HepG2 (cell line): ENCODE measurements around the gene DCN.

Experiments used
- ARID2 ChIP-seq: sonication (generic); formaldehyde crosslinking; IDR thresholded peaks from 2 replicates; pipeline ENCODE4 v1.8.1; 2022; ENCODE audit warnings: mild to moderate bottlenecking, missing genetic modification reagents, borderline replicate concordance
- CEBPB ChIP-seq: IDR thresholded peaks from 2 replicates; pipeline ENCODE4 v1.6.1; 2011; ENCODE audit warnings: low read depth, low read length, improper control_type of control experiment, borderline replicate concordance
- HNRNPL ChIP-seq: fragments of 200-400 bp; formaldehyde crosslinking; IDR thresholded peaks from 2 replicates; pipeline ENCODE4 v1.6.1; 2017; ENCODE audit warnings: mild to moderate bottlenecking, low read depth, low read length
- NCOR1 ChIP-seq: fragments of 200-600 bp; sonication (generic); IDR thresholded peaks from 2 replicates; pipeline ENCODE4 v1.7.0; 2017; ENCODE audit warnings: antibody characterized with exemption, low read length, borderline replicate concordance
- NR2C2 ChIP-seq: sonication (generic); formaldehyde crosslinking; IDR thresholded peaks from 2 replicates; pipeline ENCODE4 v1.4.0; 2020; ENCODE audit warnings: missing genetic modification reagents, mild to moderate bottlenecking, moderate library complexity, borderline replicate concordance
- SMC3 ChIP-seq: IDR thresholded peaks from 2 replicates; pipeline ENCODE4 v1.6.1; 2011; ENCODE audit warnings: low read length, improper control_type of control experiment
- YY1 ChIP-seq: IDR thresholded peaks from 2 replicates; pipeline ENCODE4 v1.6.1; 2011; ENCODE audit warnings: low read length, low read depth, moderate library complexity, mild to moderate bottlenecking; ENCODE audit not compliant: insufficient read depth, insufficient replicate concordance
- ZNF317 ChIP-seq: sonication (generic); formaldehyde crosslinking; IDR thresholded peaks from 2 replicates; pipeline ENCODE4 v1.5.0; 2020; ENCODE audit warnings: mild to moderate bottlenecking, missing genetic modification reagents
- ZNF598 ChIP-seq: sonication (generic); formaldehyde crosslinking; IDR thresholded peaks from 2 replicates; pipeline ENCODE4 v1.5.1; 2020; ENCODE audit warnings: mild to moderate bottlenecking, missing genetic modification reagents, borderline replicate concordance
- ZNF629 ChIP-seq: sonication (generic); formaldehyde crosslinking; conservative IDR thresholded peaks from 2 replicates; pipeline ENCODE4 v1.5.0; 2020; ENCODE audit warnings: missing genetic modification reagents

GRCh38 chr12:91106283-91106682 lies 76.3 kb downstream of the DCN start:
- no peak for TF ChIP-seq ZNF598
- TF ChIP-seq YY1: no peak
- TF ChIP-seq SMC3: no peak
- TF ChIP-seq NCOR1: no peak
- no peak for TF ChIP-seq ZNF317 (CRISPR knock-in tag)
- no peak for TF ChIP-seq CEBPB
- TF ChIP-seq NR2C2 (CRISPR knock-in tag): no peak
- TF ChIP-seq HNRNPL: no peak
- TF ChIP-seq ARID2 (CRISPR knock-in tag): no peak
- no peak for TF ChIP-seq ZNF629 (CRISPR knock-in tag)
